Astrocyte of the spinal cord (primary cell): ENCODE results near the gene OR6Q1.
A peak's percentile ranks its signal among the peaks of the same experiment; 100 is the strongest.

Experiments used
- DNase-seq: peaks from one replicate; pipeline ENCODE4 v3.0.0; 2011; ENCODE audit warnings: low read depth, low spot score
- H3K4me3 ChIP-seq: 2 replicates; pipeline ENCODE4 v1.5.1; 2011; ENCODE audit warnings: low read depth, mild to moderate bottlenecking, low read length, moderate library complexity
- in situ Hi-C: cut with HindIII; loops from 2 replicates; pipeline ENCODE4 v1.10.0; 2017; ENCODE audit warnings: low sequenced_read_pairs
- TF ChIP-seq, protein P1 (sequence below): IDR thresholded peaks from 2 replicates; pipeline ENCODE4 v1.5.1; 2012; ENCODE audit warnings: low read depth, mild to moderate bottlenecking, low read length, inconsistent platforms

OR6Q1 gene

GRCh38 chr11:58027341-58027740 is 3.4 kb upstream of the OR6Q1 start:
- no peak overlapping the region for H3K4me3 ChIP-seq
- DNase-seq = peak; percentile 22
- TF ChIP-seq, protein P1, sequence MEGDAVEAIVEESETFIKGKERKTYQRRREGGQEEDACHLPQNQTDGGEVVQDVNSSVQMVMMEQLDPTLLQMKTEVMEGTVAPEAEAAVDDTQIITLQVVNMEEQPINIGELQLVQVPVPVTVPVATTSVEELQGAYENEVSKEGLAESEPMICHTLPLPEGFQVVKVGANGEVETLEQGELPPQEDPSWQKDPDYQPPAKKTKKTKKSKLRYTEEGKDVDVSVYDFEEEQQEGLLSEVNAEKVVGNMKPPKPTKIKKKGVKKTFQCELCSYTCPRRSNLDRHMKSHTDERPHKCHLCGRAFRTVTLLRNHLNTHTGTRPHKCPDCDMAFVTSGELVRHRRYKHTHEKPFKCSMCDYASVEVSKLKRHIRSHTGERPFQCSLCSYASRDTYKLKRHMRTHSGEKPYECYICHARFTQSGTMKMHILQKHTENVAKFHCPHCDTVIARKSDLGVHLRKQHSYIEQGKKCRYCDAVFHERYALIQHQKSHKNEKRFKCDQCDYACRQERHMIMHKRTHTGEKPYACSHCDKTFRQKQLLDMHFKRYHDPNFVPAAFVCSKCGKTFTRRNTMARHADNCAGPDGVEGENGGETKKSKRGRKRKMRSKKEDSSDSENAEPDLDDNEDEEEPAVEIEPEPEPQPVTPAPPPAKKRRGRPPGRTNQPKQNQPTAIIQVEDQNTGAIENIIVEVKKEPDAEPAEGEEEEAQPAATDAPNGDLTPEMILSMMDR = no peak
- in situ Hi-C loops = no loop called here

- TF ChIP-seq, protein P1 = no peak
- DNase-seq = peak; percentile 15
- in situ Hi-C loops = no loop called here
- H3K4me3 ChIP-seq = no peak overlapping the region
These were observed 1.9 kb upstream of the OR6Q1 start for GRCh38 chr11:58028687-58029411.

DNA sequence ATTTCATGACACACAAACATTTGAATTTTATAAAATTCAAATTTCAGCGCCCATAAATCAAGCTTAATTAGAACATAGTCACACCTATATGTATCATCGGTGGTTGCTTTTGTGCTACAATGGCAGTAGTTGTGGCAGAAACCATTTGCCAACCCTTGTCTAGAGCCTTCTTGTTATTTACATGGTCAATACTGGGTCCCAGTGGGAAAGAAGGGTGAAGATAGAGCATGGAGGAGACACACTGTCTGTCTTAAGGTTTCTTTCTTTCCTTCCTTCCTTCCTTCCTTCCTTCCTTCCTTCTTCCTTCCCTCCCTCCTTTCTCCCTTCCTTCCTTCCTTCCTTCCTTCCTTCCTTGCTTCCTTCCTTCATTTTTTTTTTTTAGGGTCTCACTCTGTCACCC is 3.7 kb downstream of the OR6Q1 start:
- in situ Hi-C loops = no loop called here
- DNase-seq = no peak
- H3K4me3 ChIP-seq = no peak overlapping the region
- TF ChIP-seq, protein P1 = no peak

DNA sequence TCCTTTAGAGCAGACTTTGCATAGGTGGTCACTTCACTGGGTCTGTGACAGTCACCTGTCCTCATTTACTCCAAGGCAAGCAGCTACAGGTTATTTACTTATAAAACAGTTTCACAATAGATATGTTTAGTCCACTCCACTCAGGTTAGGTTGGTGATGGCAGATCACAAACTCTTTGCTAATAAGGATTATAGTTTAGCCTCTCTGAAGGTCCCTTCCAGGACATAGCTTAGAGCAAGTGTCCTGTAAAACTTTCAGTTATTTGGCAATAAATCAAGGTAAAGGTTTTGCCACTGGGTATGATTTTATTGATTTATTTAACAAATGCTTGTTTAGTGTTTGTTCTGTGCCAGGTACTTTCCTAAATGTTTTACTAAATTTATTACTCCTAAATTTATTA is 8.8 kb downstream of the OR6Q1 start:
- in situ Hi-C loops = no loop called here
- DNase-seq = no peak
- TF ChIP-seq, protein P1 = no peak
- H3K4me3 ChIP-seq = no peak overlapping the region

GRCh38 chr11:58043379-58043778 is 12.6 kb downstream of the OR6Q1 start:
- TF ChIP-seq, protein P1 = no peak
- DNase-seq = no peak
- in situ Hi-C loops = no loop called here
- H3K4me3 ChIP-seq = no peak overlapping the region

DNA sequence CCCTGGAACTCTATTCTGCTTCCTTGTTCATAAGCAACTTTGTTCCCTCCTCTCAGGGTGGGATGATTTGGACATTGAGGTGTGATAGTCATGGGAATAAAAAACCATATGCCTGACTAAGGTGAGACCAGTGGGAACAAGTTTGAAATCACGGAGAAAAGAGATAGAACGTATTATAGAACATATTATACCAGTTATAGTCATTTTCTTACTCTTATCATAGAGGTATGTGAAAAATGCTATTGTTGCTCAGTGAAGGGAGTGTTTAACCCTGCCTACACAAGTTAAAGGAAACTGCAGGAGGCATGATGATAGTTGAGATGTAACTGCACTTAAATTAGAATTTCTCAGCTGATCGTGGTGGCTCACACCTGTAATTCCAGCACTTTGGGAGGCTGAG is 15.5 kb downstream of the OR6Q1 start:
- TF ChIP-seq, protein P1 = no peak
- in situ Hi-C loops = no loop called here
- H3K4me3 ChIP-seq = no peak overlapping the region
- no peak for DNase-seq
